ENCODE data around the gene IL18R1. TPM values are rescaled to one million over a fixed set of nuclear protein-coding genes. Genes with fewer than 3 reads are reported as not detected.

The IL18R1 gene
- total and polyA plus RNA-seq, 4 donors: 4.8 to 12.7 (median 5.9) TPM

DNA sequence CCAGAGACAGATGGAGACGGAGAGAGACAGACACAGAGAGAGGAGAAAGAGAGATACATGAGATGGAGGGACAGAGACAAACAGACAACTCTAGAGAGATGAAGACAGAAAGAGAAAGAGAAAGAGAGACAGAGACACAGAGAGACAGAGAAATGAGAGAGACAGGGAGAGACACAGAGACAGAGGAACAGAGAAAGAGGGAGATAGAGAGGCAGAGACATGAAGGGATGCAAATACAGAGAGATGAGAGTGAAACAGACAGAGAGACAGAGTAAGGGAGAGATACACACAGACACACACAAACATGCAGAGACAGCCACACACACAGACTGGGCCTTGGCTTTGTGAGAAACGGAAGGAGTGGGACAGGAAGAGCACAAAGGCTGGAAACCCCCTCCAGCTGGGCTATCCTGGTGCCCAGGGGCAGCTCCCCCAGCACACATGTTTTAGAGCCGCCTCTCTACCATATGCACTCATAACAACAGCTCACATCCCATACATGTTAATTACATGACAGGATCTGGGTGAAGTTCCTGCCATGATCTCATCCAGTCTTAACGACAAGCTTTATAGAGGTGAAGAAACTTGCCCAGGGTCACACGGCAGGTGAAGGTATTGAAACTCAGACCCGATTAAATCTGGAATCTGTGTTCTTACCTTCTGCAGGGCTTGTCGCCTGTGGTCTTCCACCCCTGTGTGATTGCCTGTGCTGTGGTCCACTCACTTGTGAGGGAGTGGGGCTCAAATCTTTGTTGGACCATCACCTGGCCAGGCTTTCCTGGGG is 32.4 kb downstream of the IL18R1 start:
- WGBS: 95% methylated on average over 7 of the region's 7 CpGs
- TF ChIP-seq, protein P1, sequence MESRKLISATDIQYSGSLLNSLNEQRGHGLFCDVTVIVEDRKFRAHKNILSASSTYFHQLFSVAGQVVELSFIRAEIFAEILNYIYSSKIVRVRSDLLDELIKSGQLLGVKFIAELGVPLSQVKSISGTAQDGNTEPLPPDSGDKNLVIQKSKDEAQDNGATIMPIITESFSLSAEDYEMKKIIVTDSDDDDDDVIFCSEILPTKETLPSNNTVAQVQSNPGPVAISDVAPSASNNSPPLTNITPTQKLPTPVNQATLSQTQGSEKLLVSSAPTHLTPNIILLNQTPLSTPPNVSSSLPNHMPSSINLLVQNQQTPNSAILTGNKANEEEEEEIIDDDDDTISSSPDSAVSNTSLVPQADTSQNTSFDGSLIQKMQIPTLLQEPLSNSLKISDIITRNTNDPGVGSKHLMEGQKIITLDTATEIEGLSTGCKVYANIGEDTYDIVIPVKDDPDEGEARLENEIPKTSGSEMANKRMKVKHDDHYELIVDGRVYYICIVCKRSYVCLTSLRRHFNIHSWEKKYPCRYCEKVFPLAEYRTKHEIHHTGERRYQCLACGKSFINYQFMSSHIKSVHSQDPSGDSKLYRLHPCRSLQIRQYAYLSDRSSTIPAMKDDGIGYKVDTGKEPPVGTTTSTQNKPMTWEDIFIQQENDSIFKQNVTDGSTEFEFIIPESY (IDR thresholded peaks at IDR 0.05): no peak
- TF ChIP-seq NR2F2 (IDR thresholded peaks at IDR 0.05) (no peak), ATF3 (IDR thresholded peaks at IDR 0.05) (no peak), RXRA (IDR thresholded peaks at IDR 0.05) (no peak), SP1 (IDR thresholded peaks at IDR 0.05) (no peak), HNF4G (IDR thresholded peaks at IDR 0.05) (no peak)
- H3K36me3 ChIP-seq (ENCODE audit: control insufficient read depth in 4 of 4, insufficient read depth in 3 of 4, low read depth in 1 of 4, low read length in 3 of 4): peaks cover 1 to 12% (median 7%) of the 10 kb centered on the region in 4 donors

DNA sequence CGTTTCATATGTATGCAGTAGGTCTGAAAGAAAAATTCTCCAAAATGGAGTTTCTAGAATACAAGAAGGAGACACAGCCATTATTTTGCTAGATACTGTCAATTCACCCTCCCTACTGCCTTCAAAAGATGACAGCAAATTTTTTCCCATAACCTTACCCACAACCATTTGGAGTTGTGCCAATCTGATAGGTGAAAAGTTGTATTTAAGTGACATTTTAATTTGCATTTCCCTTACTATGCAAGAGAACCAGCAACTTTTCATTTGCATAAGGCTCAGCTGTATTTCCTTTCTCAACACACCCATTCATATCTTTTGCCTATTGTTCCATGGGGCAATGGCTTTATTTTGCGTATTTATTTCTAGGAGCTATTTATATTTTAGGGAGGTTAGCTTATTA is 36.0 kb downstream of the IL18R1 start:
- no peaks in the 10 kb centered on the region for H3K27me3 ChIP-seq (ENCODE audit: control insufficient read depth in 4 of 4, insufficient read depth in 4 of 4, low read length in 3 of 4)
- WGBS: 92% methylated on average over 2 of the region's 2 CpGs
- H3K9me3 ChIP-seq (ENCODE audit: control insufficient read depth in 4 of 4, low read length in 3 of 4): no peaks in the 10 kb centered on the region
- no peak overlapping the region for H3K4me3 ChIP-seq (ENCODE audit: low read depth in 1 of 3, low read length in 3 of 3)
- H3K4me1 ChIP-seq (ENCODE audit: control insufficient read depth in 4 of 4, insufficient read depth in 4 of 4, low read length in 3 of 4): no peaks in the 10 kb centered on the region
- H3K9ac ChIP-seq (ENCODE audit: low read depth in 1 of 2, low read length in 2 of 2): no peak overlapping the region
- no peak for DNase-seq (ENCODE audit: low spot score)
- H3K36me3 ChIP-seq (ENCODE audit: control insufficient read depth in 4 of 4, insufficient read depth in 3 of 4, low read depth in 1 of 4, low read length in 3 of 4): peaks cover 1 to 7% (median 3%) of the 10 kb centered on the region in 4 donors
- TF ChIP-seq EGR1 (IDR thresholded peaks at IDR 0.05; ENCODE audit: low read depth in 2 of 2) (no peak), RXRA (IDR thresholded peaks at IDR 0.05) (no peak), YY1 (IDR thresholded peaks at IDR 0.05) (no peak), HNF4G (IDR thresholded peaks at IDR 0.05) (no peak), FOXA2 (IDR thresholded peaks at IDR 0.05) (no peak), NR2F2 (IDR thresholded peaks at IDR 0.05) (no peak), RAD21 (IDR thresholded peaks at IDR 0.05) (no peak), TAF1 (conservative IDR thresholded peaks at IDR 0.05) (no peak), MAX (IDR thresholded peaks at IDR 0.05) (no peak)
- TF ChIP-seq, protein P1 (IDR thresholded peaks at IDR 0.05): no peak
- TF ChIP-seq, protein P2, sequence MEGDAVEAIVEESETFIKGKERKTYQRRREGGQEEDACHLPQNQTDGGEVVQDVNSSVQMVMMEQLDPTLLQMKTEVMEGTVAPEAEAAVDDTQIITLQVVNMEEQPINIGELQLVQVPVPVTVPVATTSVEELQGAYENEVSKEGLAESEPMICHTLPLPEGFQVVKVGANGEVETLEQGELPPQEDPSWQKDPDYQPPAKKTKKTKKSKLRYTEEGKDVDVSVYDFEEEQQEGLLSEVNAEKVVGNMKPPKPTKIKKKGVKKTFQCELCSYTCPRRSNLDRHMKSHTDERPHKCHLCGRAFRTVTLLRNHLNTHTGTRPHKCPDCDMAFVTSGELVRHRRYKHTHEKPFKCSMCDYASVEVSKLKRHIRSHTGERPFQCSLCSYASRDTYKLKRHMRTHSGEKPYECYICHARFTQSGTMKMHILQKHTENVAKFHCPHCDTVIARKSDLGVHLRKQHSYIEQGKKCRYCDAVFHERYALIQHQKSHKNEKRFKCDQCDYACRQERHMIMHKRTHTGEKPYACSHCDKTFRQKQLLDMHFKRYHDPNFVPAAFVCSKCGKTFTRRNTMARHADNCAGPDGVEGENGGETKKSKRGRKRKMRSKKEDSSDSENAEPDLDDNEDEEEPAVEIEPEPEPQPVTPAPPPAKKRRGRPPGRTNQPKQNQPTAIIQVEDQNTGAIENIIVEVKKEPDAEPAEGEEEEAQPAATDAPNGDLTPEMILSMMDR (IDR thresholded peaks at IDR 0.05; ENCODE audit: low read depth, low read length, missing input control): no peak
- H3K27ac ChIP-seq (ENCODE audit: low read depth in 1 of 2, low read length in 2 of 2): no peak overlapping the region

More for the DNA sequence above, 32.4 kb downstream of the IL18R1 start:
- no peak overlapping the region for H3K4me3 ChIP-seq (ENCODE audit: low read depth in 1 of 3, low read length in 3 of 3)
- peaks cover 0 to 12% (median 2%) of the 10 kb centered on the region in 4 donors for H3K9me3 ChIP-seq (ENCODE audit: control insufficient read depth in 4 of 4, low read length in 3 of 4)
- no peak overlapping the region for H3K9ac ChIP-seq (ENCODE audit: low read depth in 1 of 2, low read length in 2 of 2)
- H3K27ac ChIP-seq (ENCODE audit: low read depth in 1 of 2, low read length in 2 of 2): no peak overlapping the region
- no peak for DNase-seq (ENCODE audit: low spot score)
- no peaks in the 10 kb centered on the region for H3K27me3 ChIP-seq (ENCODE audit: control insufficient read depth in 4 of 4, insufficient read depth in 4 of 4, low read length in 3 of 4)
- H3K4me1 ChIP-seq (ENCODE audit: control insufficient read depth in 4 of 4, insufficient read depth in 4 of 4, low read length in 3 of 4): no peaks in the 10 kb centered on the region
